Measurements from ENCODE around the gene KPNA6.
"Not testable (repeated sequence)": the region's sequence is repeated elsewhere in the genome, so short reads cannot be mapped to it uniquely, and the experiment has no call there.

Gene KPNA6

GRCh38 chr1:32107742-32108661, at the start of gene KPNA6:
Gene KPNA6 (plus strand): TSS chr1:32108056. CDS start chr1:32108131, 75 bp downstream.
- peak; percentile 71 to 76 (median 72) for DNase-seq (ENCODE audit: low read depth in 3 of 3, low spot score in 1 of 3)

DNA sequence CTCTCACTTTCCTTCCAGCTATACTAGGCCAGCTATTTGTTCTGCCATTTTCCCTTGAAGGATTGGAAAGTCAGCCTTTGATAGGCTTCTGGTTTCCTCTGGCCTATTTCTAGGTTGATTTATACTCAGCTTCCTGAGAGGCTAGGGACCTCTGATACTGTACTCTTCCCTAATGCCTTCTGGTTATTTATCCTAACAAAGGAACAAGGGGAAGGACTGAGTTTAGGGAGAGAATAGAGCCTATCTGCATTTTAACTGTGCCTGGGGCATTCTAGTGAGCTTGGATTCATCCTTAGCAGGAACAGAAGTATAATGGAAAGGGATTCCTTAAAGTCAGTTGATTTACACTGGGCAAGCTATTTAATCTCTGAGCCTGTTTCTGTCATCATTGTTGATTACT, 46.9 kb upstream of the KPNA6 start:
- DNase-seq (ENCODE audit: low read depth in 3 of 3, low spot score in 1 of 3): no peak

GRCh38 chr1:32062867-32063230, 45.0 kb upstream of the KPNA6 start:
- no peak for DNase-seq (ENCODE audit: low read depth in 3 of 3, low spot score in 1 of 3)

DNA sequence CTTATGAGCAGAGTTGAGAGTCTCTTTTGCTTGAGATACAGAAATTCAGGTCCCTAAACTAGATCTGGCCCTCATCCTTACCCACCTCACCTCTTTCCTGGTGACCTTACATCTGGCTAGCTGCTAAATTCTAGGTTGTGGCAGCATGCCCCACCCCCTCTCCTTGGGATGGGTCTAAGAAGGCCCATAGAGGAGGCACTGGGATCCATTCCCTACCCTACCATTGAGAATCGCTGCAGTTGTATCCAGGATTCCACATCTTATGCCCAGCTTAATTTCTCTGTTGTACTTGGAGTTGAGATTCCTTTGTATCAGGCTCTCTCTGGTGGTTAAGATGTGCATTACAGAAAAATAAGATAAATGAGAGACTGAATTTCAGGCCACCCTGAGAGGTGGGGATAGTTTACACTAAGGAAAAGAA, 44.6 kb upstream of the KPNA6 start:
- no peak for DNase-seq (ENCODE audit: low read depth in 3 of 3, low spot score in 1 of 3)

DNA sequence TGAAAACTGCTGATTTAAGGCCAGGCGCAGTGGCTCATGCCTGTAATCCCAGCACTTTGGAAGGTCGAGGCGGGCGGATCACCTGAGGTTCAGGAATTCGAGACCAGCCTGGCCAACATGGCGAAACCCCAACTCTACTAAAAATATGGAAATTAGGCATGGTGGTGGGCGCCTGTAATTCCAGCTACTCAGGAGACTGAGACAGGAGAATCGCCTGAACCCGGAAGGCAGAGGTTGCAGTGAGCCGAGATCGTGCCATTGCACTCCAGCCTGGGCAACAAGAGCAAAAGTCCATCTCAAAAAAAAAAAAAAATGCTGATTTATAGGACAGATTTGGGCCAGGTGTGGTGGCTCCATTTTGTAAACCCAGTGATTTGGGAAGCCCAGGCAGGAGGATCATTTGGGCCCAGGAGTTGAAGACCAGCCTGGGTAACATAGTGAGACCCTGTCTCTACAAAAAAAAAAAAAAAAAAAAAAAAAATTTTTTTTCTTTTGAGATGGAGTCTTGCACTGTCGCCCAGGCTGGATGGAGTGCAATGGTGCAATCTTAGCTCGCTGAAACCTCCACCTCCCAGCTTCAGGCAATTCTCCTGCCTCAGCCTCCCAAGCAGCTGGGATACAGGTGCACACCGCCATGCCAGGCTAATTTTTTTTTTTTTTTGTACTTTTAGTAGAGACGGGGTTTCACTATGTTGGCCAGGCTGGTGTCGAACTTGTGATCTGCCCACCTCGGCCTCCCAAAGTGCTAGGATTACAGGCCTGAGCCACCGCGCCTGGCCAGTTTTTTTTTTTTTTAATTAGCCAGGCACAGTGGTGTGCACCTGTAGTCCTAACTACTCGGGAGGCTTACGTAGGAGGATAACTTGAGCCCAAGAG, 42.0 kb upstream of the KPNA6 start:
- DNase-seq (ENCODE audit: low read depth in 3 of 3, low spot score in 1 of 3): not testable (repeated sequence)

DNA sequence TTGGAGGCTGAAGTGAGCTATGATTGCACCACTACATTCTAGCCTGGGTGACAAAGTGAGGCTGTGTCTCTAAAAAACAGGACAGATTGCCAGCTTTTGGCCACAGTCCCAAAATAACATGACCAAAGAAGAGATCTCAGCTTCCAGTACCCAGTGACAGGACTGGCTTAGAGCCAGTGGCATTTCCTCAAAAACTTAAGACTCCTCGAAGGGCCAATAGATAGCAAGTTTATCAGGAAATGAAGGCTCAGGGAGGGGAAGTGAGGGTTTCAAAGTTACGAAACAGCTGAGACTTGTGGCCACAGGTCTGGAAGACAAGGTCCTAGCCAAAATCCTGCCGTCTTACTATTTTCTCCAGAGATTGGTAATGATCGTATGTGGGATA, 41.4 kb upstream of the KPNA6 start:
- DNase-seq (ENCODE audit: low read depth in 3 of 3, low spot score in 1 of 3): no peak

GRCh38 chr1:32068957-32069588, 38.8 kb upstream of the KPNA6 start:
- no peak for DNase-seq (ENCODE audit: low read depth in 3 of 3, low spot score in 1 of 3)

DNA sequence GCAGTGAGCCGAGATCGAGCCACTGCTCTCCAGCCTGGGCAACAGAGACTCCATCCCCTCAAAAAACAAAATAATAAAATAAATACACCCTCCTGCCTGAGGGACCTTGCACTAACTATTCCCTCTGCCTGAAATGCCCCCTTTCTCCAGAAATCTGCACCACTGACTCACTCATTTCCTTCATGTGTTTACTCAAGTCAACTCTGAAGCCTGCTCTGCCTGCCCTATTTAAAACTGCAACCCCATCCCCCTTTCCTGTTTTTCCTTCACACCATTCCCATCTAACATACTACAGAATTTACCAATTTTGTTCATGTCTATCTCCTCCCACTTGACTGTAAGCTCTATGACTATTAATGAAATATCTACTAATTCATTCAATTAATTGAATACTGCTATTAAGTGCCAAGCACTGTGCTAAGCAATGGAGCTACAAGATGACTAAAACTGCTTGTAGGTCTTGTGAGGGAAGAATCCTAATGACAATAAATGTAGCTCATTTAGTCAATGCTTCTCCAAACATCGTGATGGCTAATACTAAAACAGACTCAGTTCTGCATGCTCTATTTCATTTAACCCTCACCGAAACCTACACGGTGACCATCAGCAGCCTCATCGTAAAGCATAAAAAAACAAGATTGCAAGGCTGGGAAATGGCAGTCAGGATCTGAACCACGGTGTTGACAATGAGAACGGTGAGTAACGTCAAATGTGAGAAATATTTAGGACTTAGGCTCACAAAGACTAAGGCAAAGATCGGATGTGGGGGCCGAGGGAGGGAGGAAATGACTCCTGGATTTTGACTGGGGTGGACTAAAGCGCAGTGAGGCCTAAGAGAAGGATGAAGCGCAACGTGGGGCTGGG, 35.9 kb upstream of the KPNA6 start:
- DNase-seq (ENCODE audit: low read depth in 3 of 3, low spot score in 1 of 3): no peak

DNA sequence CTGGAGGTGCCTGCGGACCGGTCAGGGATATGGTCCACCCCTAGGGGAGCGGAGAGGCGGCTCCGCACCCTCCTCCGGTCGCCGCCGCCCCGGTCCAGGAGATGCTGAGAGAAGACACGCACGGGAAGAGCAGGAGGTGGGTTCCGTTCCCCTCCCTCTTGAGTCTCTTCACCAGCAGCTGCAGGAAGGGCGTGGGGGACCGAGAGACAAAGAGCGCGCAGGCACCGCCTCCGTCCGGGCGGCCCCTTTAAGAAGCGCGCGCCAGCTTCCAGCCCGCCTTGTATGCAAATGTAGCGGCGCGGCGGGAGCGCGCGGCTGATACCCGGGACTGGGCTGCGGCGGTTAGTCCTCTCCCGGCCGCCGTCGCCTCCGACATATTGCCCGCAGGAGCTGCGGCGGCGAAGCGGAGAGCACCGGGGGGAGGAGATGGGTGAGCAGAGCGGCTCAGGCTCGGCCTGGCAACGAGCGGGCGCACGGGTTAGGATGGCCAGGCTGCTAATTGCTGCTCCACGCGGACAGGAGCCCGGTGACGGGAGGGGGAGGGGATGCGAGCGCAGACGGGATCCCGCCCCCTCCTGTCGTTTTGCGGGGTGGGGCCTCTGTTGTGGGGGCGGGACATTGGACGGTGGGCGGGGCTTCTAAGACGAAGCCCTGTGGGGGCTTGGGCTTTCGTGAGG, 35.1 kb upstream of the KPNA6 start, which contains the start of gene TMEM39B:
TSS of gene TMEM39B (plus strand) at position 318 of the 677 bp plus-strand sequence. CDS start at position 427, 109 bp downstream.
- DNase-seq (ENCODE audit: low read depth in 3 of 3, low spot score in 1 of 3): peak; percentile 81 to 84 (median 82)

DNA sequence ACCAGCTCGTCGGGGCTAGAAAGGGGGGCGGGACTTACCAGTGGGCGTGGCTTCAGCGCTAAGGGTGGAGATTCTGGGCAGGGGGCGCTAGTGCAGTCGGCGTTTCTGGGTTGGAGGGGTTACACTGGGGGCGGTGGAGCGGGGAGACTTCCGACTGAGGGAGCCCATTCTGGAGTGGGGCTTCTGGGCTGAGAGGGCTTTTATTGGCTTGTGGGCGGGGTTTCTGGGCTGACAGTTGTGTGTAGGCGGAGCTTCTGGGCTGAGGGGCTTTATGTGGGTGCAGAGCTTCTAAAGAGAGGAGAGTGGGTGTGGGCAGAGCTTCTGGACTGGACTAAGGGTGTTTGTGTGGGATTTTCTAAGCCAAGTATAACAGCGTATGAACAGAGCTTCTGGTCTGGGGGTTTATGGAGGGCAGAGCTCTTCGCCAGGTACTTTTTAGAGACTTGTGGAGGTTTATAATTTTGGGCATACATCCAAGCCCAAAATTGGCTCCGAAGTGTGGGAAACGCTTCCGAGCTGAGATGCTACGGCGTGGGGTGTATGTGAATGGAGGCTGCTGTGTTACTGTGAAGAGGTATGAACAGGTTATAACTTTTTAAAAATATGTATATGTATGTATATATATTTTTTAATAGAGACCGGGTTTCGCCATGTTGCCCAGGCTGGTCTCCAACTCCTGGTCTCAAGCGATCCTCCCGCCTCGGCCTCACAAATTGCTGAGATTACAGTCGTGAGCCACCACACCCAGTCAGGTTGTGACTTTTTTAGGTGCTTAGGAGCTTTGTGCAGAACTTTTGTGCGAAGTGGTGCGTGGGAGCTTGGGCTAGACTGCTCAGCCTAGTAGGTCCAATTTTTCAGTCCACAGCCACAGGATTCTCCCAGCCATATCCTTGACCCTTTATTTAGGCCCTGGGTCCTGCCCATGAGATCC, 34.3 kb upstream of the KPNA6 start:
- DNase-seq (ENCODE audit: low read depth in 3 of 3, low spot score in 1 of 3): no peak

- no peak for DNase-seq (ENCODE audit: low read depth in 3 of 3, low spot score in 1 of 3)
Observed at GRCh38 chr1:32074841-32075240, 33.0 kb upstream of the KPNA6 start.

DNA sequence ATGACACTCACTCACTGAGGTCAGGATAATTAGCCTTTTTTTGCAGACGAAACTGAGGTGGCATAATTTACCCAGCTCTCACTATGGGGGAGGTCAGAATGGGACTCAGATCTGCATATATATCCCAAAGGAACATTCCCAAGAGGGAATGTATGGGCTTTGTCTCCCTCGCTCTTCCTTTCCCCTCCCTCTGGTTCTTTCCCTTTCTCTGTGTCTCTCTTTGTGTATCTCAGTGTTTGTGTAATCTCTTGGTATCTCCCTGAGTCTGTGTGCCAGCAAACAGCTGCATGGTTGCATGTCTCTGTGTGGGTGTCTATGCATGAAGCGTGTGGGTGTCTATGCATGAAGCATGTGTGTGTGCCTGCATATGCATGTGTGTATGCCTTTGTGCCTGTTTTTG, 30.4 kb upstream of the KPNA6 start:
- DNase-seq (ENCODE audit: low read depth in 3 of 3, low spot score in 1 of 3): no peak

GRCh38 chr1:32082022-32082421, 25.8 kb upstream of the KPNA6 start:
- DNase-seq (ENCODE audit: low read depth in 3 of 3, low spot score in 1 of 3): no peak

- DNase-seq (ENCODE audit: low read depth in 3 of 3, low spot score in 1 of 3): not testable (repeated sequence)
Observed at GRCh38 chr1:32086381-32086780, 21.5 kb upstream of the KPNA6 start.

DNA sequence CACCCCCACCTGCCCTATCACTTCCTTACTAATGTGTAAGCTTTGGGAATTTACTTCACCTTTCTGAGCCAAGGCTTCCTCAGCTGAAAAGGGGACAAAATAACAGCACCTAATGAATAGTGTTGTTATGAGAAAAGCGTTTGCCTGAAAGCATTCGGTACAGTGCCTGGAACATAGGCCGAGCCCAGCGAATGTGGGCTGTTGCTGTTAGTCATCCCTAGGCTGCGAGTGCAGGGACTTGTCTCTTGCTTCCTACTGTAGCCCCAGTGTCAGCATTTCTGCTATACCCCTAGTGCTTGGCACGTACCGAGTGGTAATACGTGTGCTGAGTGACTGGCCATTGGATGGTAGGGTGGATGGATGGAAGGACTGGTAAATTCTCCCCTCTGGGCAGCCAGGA, 16.7 kb upstream of the KPNA6 start:
- no peak for DNase-seq (ENCODE audit: low read depth in 3 of 3, low spot score in 1 of 3)

DNA sequence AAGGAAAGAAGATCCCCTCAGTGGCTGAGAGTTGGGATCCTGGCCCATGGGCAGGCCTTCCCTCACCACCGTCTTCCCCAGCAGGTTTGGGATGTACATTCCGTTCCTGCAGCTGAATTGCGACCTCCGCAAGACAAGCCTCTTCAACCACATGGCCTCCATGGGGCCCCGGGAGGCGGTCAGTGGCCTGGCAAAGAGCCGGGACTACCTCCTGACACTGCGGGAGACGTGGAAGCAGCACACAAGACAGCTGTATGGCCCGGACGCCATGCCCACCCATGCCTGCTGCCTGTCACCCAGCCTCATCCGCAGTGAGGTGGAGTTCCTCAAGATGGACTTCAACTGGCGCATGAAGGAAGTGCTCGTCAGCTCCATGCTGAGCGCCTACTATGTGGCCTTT, 16.3 kb upstream of the KPNA6 start:
- no peak for DNase-seq (ENCODE audit: low read depth in 3 of 3, low spot score in 1 of 3)

GRCh38 chr1:32094746-32095521, 12.9 kb upstream of the KPNA6 start:
- DNase-seq (ENCODE audit: low read depth in 3 of 3, low spot score in 1 of 3): no peak

GRCh38 chr1:32099426-32099825, 8.4 kb upstream of the KPNA6 start:
- no peak for DNase-seq (ENCODE audit: low read depth in 3 of 3, low spot score in 1 of 3)
